Ishikawa (cell line): Measurements from ENCODE around the gene SLC25A44.

ENCODE experiments used
- CREB1 ChIP-seq: IDR thresholded peaks from 2 replicates; pipeline ENCODE4 v1.6.1; 2012; ENCODE audit warnings: low read depth
- EGR1 ChIP-seq: IDR thresholded peaks from 2 replicates; pipeline ENCODE4 v1.6.1; 2012
- EP300 ChIP-seq: IDR thresholded peaks from 2 replicates; pipeline ENCODE4 v1.6.1; 2012; ENCODE audit warnings: borderline replicate concordance
- FOXM1 ChIP-seq: IDR thresholded peaks from 2 replicates; pipeline ENCODE4 v1.6.1; 2012; ENCODE audit warnings: low read depth, borderline replicate concordance
- MAX ChIP-seq: IDR thresholded peaks from 2 replicates; pipeline ENCODE4 v1.6.1; 2012
- RAD21 ChIP-seq: IDR thresholded peaks from 2 replicates; pipeline ENCODE4 v1.6.1; 2012; ENCODE audit warnings: low read depth
- REST ChIP-seq: IDR thresholded peaks from 2 replicates; pipeline ENCODE4 v1.6.1; 2012; ENCODE audit warnings: low read depth, mild to moderate bottlenecking
- TAF1 ChIP-seq: IDR thresholded peaks from 2 replicates; pipeline ENCODE4 v1.6.1; 2012; ENCODE audit warnings: low read depth, mild to moderate bottlenecking
- TCF12 ChIP-seq: IDR thresholded peaks from 2 replicates; pipeline ENCODE4 v1.6.1; 2012; ENCODE audit warnings: low read depth

DNA sequence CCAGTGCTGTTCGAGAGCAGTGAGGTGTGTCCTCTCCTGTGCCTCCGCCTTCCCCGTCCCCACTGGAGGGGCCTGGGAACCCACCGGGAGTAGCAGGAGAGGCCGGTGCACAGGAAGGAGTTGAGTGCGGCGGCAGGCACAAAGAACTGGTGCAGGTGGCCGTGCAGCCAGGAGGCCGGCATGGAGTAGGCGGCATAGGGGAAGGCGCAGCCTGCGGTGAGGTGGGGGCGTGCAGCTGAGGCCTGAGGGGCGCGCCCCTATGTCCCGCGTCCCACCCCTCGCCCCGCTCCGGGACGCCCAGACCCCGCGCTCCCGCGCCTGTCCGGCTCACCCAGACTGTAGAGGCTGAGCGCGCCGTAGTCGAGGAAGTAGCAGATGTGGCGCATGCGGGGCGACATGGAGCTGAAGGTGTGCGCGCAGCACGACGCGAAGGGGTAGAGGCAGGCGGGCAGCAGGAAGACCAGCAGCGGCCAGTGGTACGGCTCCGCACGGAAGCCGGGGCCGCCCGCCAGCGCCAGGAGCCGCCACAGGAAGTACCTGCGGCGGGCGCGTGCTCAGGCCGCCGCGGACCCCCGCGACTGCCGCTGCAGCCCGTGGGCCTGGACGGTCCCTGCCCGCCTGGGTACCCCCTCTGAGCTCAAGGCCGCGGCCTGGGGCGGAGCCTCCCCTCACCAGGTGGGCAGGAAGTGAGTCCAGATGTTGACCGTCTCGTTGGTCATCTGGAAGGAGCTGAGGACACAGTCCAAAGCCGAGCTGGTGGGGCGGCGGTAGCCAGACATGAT lies 51.7 kb downstream of the SLC25A44 start:
- TF ChIP-seq CREB1 = no peak
- no peak for TF ChIP-seq REST
- TF ChIP-seq RAD21 = no peak
- no peak for TF ChIP-seq FOXM1
- no peak for TF ChIP-seq TAF1
- no peak for TF ChIP-seq EP300
- no peak for TF ChIP-seq EGR1
- no peak for TF ChIP-seq TCF12
- TF ChIP-seq MAX = no peak
